Activated gamma-delta T cell (primary cell): ENCODE data around the gene MYBPC1.
"Not testable (repeated sequence)": the region's sequence is repeated elsewhere in the genome, so short reads cannot be mapped to it uniquely, and the experiment has no call there.

Experiments
- DNase-seq: peaks from one replicate; lab custom pipeline; 2025; lab: John Stamatoyannopoulos, UW
- total RNA-seq, 2 donors: gene quantifications; one replicate each; lab custom pipeline; 2026; lab: John Stamatoyannopoulos, UW

The MYBPC1 gene
- total RNA-seq: 0 to 0.04 reads per million in 2 donors

GRCh38 chr12:101594700-101595099 is at the start of gene MYBPC1:
Gene MYBPC1, plus strand, starts transcription at chr12:101594971. Its CDS starts 100 bp downstream, at chr12:101595071.
- no peak for DNase-seq

GRCh38 chr12:101551362-101552114 is 43.2 kb upstream of the MYBPC1 start:
- no peak for DNase-seq

GRCh38 chr12:101552277-101552676 is 42.5 kb upstream of the MYBPC1 start:
- no peak for DNase-seq

GRCh38 chr12:101557094-101557493 is 37.7 kb upstream of the MYBPC1 start:
- no peak for DNase-seq

GRCh38 chr12:101558726-101559125 is 36.0 kb upstream of the MYBPC1 start:
- not testable (repeated sequence) for DNase-seq

- DNase-seq: no peak
These were observed 31.6 kb upstream of the MYBPC1 start for GRCh38 chr12:101563212-101563611.

GRCh38 chr12:101564912-101565311 is 29.9 kb upstream of the MYBPC1 start:
- no peak for DNase-seq

GRCh38 chr12:101566318-101566717 is 28.5 kb upstream of the MYBPC1 start:
- DNase-seq: no peak

GRCh38 chr12:101567918-101568317 is 26.9 kb upstream of the MYBPC1 start:
- DNase-seq: no peak

GRCh38 chr12:101570047-101570446 is 24.7 kb upstream of the MYBPC1 start:
- DNase-seq: no peak

GRCh38 chr12:101571105-101571504 is 23.7 kb upstream of the MYBPC1 start:
- no peak for DNase-seq

GRCh38 chr12:101573743-101574142 is 21.0 kb upstream of the MYBPC1 start:
- DNase-seq: no peak

GRCh38 chr12:101578417-101578816 is 16.4 kb upstream of the MYBPC1 start:
- no peak for DNase-seq

- DNase-seq: no peak
These were observed 13.6 kb upstream of the MYBPC1 start for GRCh38 chr12:101581190-101581589.

GRCh38 chr12:101582937-101583336 is 11.8 kb upstream of the MYBPC1 start:
- DNase-seq: no peak

- DNase-seq: no peak
These were observed 4.4 kb upstream of the MYBPC1 start for GRCh38 chr12:101590383-101590782.

- DNase-seq: no peak
These were observed 3.0 kb upstream of the MYBPC1 start for GRCh38 chr12:101591781-101592180.

- no peak for DNase-seq
These were observed 2.3 kb upstream of the MYBPC1 start for GRCh38 chr12:101592448-101592847.

- no peak for DNase-seq
These were observed 1.9 kb upstream of the MYBPC1 start for GRCh38 chr12:101592921-101593320.

GRCh38 chr12:101596172-101596571 is 1.4 kb downstream of the MYBPC1 start:
- DNase-seq: no peak

GRCh38 chr12:101597164-101597563 is 2.4 kb downstream of the MYBPC1 start:
- DNase-seq: no peak

GRCh38 chr12:101598483-101598882 is 3.7 kb downstream of the MYBPC1 start:
- DNase-seq: no peak

GRCh38 chr12:101599311-101599710 is 4.5 kb downstream of the MYBPC1 start:
- DNase-seq: no peak
